Measurements from ENCODE around the gene FCHO1. TPM values are rescaled to one million over a fixed set of nuclear protein-coding genes. Genes with fewer than 3 reads are reported as not detected.

FCHO1 gene
- total and polyA plus RNA-seq, 3 donors from 2014 or later, result 9.8 to 15.6 (median 12.8) TPM

- H3K27ac ChIP-seq, result no peak overlapping the region
- no peak for DNase-seq
- intact Hi-C loops (cut with DNase I; ENCODE audit: low total_unique reads), result no loop called here
- no peaks in the 10 kb centered on the region for H3K36me3 ChIP-seq (ENCODE audit: low read depth, missing control alignments)
- no peak overlapping the region for H3K4me3 ChIP-seq
- H3K27me3 ChIP-seq, result no peaks in the 10 kb centered on the region
- no peaks in the 10 kb centered on the region for H3K4me1 ChIP-seq
- no peaks in the 10 kb centered on the region for H3K9me3 ChIP-seq
- WGBS, 2 donors, result 85 to 100% methylated on average over 1 to 3 of the region's 3 CpGs
- TF ChIP-seq, protein P1, sequence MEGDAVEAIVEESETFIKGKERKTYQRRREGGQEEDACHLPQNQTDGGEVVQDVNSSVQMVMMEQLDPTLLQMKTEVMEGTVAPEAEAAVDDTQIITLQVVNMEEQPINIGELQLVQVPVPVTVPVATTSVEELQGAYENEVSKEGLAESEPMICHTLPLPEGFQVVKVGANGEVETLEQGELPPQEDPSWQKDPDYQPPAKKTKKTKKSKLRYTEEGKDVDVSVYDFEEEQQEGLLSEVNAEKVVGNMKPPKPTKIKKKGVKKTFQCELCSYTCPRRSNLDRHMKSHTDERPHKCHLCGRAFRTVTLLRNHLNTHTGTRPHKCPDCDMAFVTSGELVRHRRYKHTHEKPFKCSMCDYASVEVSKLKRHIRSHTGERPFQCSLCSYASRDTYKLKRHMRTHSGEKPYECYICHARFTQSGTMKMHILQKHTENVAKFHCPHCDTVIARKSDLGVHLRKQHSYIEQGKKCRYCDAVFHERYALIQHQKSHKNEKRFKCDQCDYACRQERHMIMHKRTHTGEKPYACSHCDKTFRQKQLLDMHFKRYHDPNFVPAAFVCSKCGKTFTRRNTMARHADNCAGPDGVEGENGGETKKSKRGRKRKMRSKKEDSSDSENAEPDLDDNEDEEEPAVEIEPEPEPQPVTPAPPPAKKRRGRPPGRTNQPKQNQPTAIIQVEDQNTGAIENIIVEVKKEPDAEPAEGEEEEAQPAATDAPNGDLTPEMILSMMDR (IDR thresholded peaks at IDR 0.05), result no peak
- no peak for TF ChIP-seq POLR2A (IDR thresholded peaks at IDR 0.05)
Observed at GRCh38 chr19:17806945-17807344, 55.7 kb downstream of the FCHO1 start.

- no peak overlapping the region for H3K4me3 ChIP-seq
- 70 to 79% methylated on average over 21 to 36 of the region's 38 CpGs for WGBS, 2 donors
- no peak overlapping the region for H3K27ac ChIP-seq
- no peaks in the 10 kb centered on the region for H3K27me3 ChIP-seq
- intact Hi-C loops (cut with DNase I; ENCODE audit: low total_unique reads), result no loop called here
- DNase-seq, result no peak
- no peak for TF ChIP-seq POLR2A (IDR thresholded peaks at IDR 0.05)
- TF ChIP-seq, protein P1 (IDR thresholded peaks at IDR 0.05), result no peak
- H3K9me3 ChIP-seq, result no peaks in the 10 kb centered on the region
- H3K36me3 ChIP-seq (ENCODE audit: low read depth, missing control alignments), result no peaks in the 10 kb centered on the region
- H3K4me1 ChIP-seq, result no peaks in the 10 kb centered on the region
Observed at GRCh38 chr19:17807731-17808316, 56.5 kb downstream of the FCHO1 start.

DNA sequence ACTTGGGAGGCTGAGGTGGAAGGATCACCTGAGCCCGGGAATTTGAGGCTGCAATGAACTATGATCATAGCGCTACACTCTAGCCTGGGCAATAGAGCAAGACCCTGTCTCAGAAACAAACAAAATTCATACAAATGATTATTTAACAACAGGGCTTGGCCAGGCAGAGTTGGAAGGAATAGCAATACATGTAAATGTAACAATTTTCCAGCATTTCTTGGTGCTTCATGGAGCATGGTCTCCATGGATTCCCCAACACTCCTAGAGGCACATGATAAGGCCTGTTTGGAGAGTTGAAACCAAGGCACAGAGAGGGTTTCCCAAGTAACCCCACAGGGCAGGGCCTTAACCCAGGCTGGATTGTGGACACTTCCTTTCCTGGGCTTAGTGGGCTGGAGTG lies 59.8 kb downstream of the FCHO1 start:
- Histone ChIP-seq H3K36me3 (ENCODE audit: low read depth, missing control alignments) (no peaks in the 10 kb centered on the region), H3K4me1 (no peaks in the 10 kb centered on the region), H3K4me3 (no peak overlapping the region), H3K9me3 (no peaks in the 10 kb centered on the region), H3K27ac (no peak overlapping the region), H3K27me3 (no peaks in the 10 kb centered on the region)
- intact Hi-C loops (cut with DNase I; ENCODE audit: low total_unique reads), result no loop called here
- no peak for DNase-seq
- TF ChIP-seq, protein P1 (IDR thresholded peaks at IDR 0.05), result no peak
- no peak for TF ChIP-seq POLR2A (IDR thresholded peaks at IDR 0.05)
- 100% methylated on average over 2 of the region's 2 CpGs for WGBS, 2 donors

- Histone ChIP-seq H3K4me3 (no peak overlapping the region), H3K4me1 (no peaks in the 10 kb centered on the region), H3K36me3 (ENCODE audit: low read depth, missing control alignments) (no peaks in the 10 kb centered on the region), H3K27me3 (no peaks in the 10 kb centered on the region), H3K27ac (no peak overlapping the region), H3K9me3 (no peaks in the 10 kb centered on the region)
- no peak for DNase-seq
- TF ChIP-seq, protein P1 (IDR thresholded peaks at IDR 0.05), result no peak
- TF ChIP-seq POLR2A (IDR thresholded peaks at IDR 0.05), result no peak
- 86 to 92% methylated on average over 20 of the region's 20 CpGs for WGBS, 2 donors
- intact Hi-C loops (cut with DNase I; ENCODE audit: low total_unique reads), result no loop called here
Observed at GRCh38 chr19:17811681-17812080, 60.4 kb downstream of the FCHO1 start.

DNA sequence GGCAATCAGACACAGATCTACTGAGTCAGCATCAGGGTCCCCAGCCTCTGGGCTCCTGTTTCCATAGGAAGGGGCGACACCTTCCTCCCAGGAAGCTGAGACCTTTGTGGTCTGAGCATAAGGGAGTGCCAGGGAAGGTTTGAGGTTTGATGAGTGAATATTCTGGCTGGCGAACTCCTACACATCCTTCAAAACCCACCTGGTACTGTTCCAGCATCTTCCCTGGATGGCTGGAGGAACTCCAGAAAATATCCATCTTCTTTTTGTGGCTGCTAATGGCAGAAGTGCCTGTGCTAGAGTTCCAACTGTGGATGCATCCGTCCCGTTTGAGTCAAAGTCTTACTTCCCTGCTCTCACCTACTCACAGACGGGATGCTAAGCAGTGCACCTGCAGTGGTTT lies 60.8 kb downstream of the FCHO1 start:
- no peak for DNase-seq
- 81 to 82% methylated on average over 4 to 5 of the region's 5 CpGs for WGBS, 2 donors
- H3K27me3 ChIP-seq, result no peaks in the 10 kb centered on the region

More for the DNA sequence above, 60.8 kb downstream of the FCHO1 start:
- H3K27ac ChIP-seq, result no peak overlapping the region
- TF ChIP-seq POLR2A (IDR thresholded peaks at IDR 0.05), result no peak
- TF ChIP-seq, protein P1 (IDR thresholded peaks at IDR 0.05), result no peak
- H3K36me3 ChIP-seq (ENCODE audit: low read depth, missing control alignments), result no peaks in the 10 kb centered on the region
- intact Hi-C loops (cut with DNase I; ENCODE audit: low total_unique reads), result no loop called here
- no peaks in the 10 kb centered on the region for H3K4me1 ChIP-seq
- no peak overlapping the region for H3K4me3 ChIP-seq
- H3K9me3 ChIP-seq, result no peaks in the 10 kb centered on the region

Data from testis (tissue), 3 donors.